Raji (cell line): ENCODE results near the gene TRIP10.

Experiments used
- POLR2A ChIP-seq: IDR thresholded peaks from 2 replicates; pipeline ENCODE4 v1.6.1; 2011; ENCODE audit warnings: low read depth, low read length, control low read depth; ENCODE audit not compliant: insufficient read depth

The TRIP10 gene, protein sequence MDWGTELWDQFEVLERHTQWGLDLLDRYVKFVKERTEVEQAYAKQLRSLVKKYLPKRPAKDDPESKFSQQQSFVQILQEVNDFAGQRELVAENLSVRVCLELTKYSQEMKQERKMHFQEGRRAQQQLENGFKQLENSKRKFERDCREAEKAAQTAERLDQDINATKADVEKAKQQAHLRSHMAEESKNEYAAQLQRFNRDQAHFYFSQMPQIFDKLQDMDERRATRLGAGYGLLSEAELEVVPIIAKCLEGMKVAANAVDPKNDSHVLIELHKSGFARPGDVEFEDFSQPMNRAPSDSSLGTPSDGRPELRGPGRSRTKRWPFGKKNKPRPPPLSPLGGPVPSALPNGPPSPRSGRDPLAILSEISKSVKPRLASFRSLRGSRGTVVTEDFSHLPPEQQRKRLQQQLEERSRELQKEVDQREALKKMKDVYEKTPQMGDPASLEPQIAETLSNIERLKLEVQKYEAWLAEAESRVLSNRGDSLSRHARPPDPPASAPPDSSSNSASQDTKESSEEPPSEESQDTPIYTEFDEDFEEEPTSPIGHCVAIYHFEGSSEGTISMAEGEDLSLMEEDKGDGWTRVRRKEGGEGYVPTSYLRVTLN

DNA sequence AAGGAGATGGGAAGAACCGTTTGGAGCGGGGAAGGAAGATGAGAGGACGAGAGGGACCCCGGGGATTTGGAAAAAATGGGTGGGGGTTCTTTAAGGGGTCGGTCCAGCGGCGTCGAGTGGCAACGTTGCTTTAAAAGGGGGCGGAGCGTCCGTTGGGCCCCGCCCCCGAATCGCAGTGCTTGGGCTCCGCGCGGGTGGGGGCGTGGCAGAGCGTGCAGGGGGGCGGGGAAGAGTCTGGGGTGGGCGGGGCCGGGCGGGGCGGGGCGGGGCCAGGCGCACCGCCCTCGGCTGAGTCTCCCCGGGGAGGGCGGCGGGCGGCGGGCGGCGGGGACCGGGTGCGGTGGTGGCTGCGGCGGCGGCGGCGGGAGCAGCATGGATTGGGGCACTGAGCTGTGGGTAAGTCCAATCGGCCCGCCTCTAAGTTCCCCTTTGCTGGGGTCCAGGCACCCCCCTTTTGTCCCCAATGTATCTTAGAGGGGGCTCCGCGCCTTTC is at the start of gene TRIP10:
TRIP10 (plus strand) TSS at position 291 of the 493 bp plus-strand sequence; CDS start at position 373, 82 bp downstream.
- no peak for TF ChIP-seq POLR2A

DNA sequence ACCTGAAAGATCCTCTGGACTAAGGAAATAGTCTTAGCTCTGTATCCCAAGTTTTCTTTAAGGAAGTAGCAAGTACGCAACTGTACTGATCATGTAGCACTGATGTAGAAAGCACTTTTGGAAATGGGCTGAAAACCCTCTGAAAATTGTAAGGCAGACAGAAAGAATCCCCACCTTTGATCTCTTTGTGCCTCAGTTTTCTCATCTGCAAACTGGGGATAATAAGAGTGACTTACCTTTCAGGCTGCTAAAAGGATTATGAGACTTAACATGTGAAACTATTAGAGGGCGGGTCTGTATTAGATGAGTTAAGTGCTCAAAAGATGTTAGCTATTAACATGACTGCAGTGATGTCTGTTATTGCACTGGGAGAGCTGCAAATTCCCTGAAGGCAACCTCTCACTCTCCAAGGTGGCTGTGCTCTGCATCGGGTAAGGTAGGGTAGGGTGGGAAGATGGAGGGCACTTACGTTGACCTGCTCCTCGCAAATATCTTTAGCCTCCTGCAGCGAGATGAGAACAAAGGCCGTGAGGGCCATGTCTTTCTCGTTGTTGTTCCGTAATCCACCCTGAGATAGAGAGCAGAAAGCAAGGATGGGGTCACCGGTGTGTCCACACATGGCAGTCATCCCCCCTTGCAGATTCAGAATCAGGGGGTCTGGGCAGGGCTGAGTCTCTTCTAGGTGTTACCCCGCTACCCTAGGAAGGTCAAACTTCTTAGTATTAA is 49.2 kb upstream of the TRIP10 start:
- TF ChIP-seq POLR2A: no peak

DNA sequence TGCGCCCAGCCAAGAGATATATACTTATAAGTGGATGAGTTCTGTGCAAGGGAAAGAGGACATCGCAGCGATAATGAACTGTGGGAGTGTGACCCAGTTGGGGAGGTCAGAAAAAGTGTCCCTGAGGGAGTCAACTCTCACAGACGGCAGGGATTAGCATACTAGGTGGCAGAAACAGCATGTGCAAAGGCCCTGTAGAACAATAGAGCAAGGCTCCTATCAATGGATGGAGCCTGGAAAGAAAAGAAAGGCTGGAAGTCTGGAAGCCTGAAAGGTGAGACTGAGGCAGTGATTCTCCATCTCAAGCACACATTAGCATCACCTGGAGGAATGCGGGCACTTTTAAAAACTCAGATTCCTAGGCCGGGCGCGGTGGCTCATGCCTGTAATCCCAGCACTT is 48.1 kb upstream of the TRIP10 start:
- TF ChIP-seq POLR2A: no peak

DNA sequence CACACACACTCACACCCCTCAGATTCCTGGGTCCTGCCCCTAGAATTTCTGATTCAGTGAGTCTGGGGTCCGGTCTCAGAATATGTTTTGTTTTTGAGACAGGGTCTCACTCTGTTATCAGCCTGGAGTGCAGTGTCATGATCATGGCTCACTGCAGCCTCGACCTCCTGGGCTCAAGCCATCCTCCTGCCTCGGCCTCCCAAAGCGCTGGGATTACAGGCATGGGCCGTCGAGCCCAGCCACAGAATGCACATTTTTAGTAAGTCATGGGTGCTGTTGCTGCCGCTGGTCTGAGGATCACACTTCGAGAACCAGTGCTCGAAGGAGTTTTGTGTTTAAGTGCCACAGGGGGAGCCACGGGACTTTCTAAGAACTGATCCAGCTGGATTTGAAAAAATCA is 47.5 kb upstream of the TRIP10 start:
- no peak for TF ChIP-seq POLR2A

DNA sequence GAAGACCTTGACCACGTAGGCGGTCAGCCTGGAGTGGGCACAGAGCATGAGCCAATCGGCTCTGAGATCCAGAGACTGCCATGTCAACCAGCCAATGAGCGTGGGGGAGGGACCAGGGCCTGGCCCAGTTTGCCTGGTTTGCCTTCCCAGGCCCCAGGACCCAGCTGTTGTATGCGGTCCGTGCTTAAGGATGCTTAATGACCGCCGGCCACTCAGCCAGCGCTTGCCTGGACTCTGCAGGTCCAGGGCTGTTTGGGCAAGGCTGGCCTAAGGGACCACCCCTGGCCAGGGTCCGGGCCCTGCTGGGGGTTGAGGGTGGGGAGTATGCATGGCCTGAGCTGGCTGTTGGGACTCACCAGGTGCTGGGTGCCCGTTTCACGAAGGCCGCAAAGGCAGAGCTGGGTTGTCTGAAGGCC is 46.4 kb upstream of the TRIP10 start:
- no peak for TF ChIP-seq POLR2A

DNA sequence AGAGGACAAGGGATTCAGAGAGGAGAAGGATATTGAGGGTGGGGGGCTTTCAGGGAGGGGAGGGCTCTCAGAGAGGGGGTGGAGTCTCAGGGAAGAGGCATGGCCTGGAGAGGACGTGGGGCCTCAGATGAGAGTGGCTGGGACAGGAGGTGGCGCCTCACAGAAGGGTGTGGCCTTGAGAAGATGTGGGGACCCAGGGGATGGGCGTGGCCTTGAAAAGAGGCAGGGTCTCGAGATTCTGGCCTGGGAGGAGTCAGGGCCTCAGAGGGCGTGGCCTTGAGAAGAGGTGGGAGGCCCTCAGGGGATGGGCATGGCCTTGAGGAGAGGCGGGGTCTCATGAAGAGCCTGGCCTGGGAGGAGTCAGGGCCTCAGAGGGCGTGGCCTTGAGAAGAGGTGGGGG is 45.8 kb upstream of the TRIP10 start:
- no peak for TF ChIP-seq POLR2A

DNA sequence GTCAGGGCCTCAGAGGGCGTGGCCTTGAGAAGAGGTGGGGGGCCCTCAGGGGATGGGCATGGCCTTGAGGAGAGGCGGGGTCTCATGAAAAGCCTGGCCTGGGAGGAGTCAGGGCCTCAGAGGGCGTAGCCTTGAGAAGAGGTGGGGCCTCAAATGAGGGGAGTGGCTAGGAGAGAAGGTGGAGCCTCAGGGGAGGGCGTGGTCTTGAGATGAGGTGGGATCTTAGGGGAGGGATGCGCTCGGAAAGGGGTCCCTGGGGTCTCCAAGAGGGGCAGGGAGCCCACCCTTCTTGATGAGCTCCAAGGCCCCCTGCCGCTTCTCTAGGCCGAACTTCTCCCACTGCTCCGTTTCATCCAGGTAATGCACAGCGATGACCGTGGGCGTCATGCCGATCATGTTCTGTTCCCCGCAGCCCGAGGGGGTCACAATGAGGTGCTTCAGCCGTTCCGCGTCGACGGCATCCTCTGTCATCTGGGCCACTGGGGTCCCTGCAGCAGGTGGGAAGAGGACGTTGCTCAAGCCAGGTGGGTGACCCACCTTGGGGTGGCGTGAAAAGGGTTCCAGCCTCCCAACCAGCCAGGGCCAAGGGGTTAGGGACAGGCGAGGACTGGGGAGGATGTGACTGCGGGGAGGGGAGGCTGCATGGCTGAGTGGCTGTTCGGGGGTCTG is 45.2 kb upstream of the TRIP10 start:
- TF ChIP-seq POLR2A: no peak

DNA sequence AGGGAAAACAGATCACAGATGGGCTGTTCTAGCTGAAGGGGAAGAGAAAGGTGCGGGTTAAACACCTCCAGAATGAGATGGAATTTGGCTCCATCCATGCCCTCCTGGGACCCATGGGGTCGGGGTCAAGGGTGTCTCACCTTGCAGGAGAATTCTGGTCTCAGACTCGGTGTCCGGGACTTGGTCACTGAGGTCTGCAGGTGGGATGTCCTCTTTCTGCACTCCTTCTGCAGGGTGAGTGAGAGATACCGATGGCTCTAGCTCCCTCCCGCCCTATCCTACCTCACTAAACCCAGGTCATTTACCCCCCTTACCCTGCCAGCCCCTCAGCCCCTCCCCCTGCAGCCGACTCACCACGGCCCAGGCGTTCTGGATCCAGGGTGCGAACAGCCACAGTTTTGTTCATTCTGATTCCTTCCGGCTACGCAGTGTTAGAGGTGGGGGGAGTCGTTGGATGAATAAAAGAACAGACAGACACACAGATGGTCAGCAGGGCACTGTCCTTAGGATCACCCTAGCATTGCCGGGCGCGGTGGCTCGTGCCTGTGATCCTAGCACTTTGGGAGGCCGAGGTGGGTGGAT is 43.1 kb upstream of the TRIP10 start:
- no peak for TF ChIP-seq POLR2A

DNA sequence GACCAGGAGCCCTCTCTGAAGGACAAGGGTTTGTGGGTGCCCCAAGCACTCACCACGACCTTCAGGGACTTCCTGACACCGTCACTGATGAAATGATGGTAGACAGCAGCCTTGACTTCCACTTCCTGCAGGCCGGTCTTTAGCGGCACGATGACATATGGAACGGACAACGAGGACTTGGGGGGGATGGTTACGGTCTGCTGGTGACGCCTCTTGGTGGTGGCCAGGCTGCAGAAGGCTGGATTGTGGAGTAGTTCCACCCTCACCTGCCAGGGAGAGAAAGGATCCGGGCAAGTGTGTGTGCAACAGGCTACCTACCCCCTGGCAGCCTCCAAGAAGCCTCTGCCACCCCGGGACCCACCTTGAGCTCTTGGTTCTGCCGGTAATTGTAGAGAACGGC is 42.2 kb upstream of the TRIP10 start:
- TF ChIP-seq POLR2A: no peak

DNA sequence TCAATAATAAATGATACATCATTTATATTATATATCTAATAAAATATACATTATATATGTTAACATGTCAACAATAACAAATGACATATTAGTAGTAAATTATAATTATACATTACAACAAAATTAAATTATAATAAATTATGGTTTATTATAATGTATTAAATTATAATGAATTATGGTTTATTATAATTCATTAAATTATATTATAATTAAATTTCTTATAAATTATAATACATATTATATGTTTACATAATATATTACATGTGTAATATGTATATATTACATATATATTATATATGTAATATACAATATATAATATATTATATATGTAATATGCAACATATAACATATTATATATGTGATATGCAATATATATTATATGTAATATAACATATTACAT is 39.5 kb upstream of the TRIP10 start:
- no peak for TF ChIP-seq POLR2A

DNA sequence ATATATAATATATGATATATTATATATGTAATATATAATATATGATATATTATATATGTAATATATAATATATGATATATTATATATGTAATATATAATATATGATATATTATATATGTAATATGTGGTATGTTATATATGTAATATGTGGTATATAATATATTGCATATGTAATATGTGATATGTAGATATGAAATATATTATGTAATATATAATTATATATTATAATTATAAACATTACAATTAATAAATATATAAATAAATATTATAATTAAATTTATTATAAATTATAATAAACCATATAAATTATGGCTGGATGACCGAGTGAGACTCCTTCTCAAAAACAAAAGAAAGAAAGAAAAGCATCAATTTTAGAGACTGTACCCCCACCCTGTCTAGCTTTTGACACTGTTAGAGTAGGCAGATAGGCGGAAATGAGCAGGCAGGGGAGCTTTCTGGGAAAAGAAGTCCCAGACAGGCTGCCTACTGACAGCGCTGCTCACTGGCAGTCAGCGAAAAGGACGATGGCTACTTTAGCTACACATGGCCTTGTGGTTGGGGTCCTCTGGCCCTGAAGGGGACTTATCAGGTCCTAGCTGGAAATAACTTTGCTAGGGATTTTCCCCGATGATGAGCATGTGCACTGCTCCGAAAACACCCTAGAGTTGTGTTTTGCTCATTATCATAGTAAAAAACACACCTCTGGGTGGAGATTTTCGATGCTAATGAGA is 38.7 kb upstream of the TRIP10 start:
- no peak for TF ChIP-seq POLR2A

DNA sequence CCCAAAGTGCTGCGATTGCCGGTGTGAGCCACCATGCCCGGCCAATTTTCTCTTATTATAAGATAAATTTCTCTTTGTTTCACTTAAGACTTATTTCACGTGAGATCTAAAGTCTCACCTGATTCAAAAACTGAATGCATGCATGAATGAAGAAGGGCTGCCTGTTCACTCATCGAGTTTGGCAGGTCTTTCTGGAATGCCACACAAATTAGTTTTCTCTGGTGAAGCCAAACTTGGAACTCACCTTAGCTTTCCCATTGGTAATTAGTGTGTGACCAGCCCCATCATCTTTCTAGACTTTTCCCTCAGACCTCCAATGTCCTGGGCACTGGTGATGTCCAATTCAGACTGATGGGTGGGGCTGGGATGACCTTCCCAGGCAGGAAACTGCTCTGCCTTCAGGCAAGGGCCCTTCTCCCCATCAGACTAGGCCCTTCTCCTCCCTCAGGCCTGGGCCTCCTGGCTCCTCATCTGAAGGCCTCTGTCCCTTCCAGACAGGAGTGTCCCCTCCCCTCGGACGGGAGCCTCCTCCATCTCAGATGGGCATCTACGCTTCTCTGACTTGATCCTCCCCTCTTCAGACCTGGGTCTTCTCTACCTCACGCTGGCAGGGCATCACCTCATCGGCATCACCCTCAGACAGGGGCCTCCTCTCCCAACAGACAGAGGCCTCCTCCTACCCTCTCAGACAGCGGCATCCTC is 33.4 kb upstream of the TRIP10 start:
- no peak for TF ChIP-seq POLR2A

DNA sequence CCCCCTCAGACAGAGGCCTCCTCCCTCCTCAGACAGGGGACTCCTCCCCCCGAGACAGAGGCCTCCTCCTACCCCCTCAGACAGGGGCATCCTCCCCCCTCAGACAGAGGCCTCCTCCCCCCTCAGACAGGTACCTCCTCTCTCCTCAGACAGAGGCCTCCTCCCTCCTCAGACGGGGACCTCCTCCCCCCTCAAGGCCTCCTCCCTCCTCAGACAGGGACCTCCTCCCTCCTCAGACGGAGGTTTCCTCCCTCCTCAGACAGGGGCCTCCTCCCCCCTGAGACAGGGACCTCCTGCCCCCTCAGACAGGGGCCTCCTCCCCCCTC is 32.9 kb upstream of the TRIP10 start:
- TF ChIP-seq POLR2A: no peak
